GM19240 (cell line): ENCODE measurements around the gene IDH1.
"Not testable (repeated sequence)": the region's sequence is repeated elsewhere in the genome, so short reads cannot be mapped to it uniquely, and the experiment has no call there.

Experiments
- DNase-seq: peaks from one replicate; pipeline ENCODE4 v3.0.0; 2011; ENCODE audit warnings: low spot score; ENCODE audit not compliant: insufficient read length

Gene IDH1

DNA sequence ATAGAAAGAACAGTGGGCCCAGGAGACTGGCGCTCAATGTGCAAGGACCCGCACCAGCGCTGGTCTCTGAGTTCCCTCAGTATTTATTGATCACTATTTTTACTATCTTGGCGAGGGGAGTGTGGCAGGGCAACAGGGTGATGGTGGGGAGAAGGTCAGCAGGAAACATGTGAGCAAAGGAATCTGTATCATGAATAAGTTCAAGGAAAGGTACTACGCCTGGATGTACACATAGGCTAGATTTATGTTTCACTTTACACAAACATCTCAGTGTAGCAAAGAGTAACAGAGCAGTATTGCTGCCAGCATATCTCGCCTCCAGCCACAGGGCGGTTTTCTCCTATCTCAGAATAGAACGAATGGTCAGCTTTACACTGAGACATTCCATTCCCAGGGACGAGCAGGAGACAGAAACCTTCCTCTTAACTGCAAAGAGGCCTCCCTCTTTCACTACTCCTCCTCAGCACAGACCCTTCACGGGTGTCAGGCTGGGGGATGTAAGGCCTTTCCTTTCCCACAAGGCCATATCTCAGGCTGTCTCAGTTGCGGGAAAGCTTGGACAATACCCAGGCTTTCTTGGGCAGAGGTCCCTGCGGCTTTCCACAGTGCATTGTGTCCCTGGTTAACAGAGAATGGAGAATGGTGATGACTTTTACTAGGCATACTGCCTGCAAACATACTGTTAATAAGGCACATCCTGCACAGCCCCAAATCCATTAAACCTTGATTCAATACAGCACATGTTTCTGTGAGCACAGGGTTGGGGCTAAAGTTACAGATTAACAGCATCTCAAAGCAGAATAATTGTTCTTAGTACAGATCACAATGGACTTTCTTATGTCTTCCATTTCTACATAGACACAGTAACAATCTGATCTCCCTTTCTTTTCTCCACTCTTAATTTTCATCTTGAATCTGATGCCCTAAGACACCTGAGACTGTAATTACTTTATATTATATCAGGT, 2.3 kb upstream of the IDH1 start:
- DNase-seq = not testable (repeated sequence)

DNA sequence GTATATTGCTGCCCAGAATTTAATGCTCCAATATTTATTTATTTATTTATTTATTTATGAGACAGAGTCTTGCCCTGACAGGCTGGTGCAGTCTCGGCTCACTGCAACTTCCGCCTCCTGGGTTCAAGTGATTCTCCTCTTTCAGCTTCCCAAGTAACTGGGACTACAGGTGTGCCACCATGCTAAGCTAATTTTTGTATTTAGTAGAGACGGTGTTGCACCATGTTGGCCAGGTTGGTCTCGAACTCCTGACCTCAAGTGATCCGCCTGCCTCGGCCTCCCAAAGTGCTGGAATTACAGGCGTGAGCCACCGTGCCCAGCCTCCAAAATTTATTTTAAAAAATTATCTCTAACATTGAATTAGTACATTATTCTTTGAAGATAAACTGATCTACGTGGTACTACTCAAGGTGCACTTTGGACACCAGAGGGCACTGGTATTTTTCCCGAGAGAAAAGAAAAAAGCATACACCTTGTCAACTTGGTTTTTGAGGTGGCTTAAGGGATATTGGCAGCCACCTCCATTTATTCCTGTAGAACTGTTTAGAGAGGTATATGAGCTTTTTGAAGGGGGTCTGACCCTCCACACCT, 1.4 kb upstream of the IDH1 start:
- DNase-seq = no peak

DNA sequence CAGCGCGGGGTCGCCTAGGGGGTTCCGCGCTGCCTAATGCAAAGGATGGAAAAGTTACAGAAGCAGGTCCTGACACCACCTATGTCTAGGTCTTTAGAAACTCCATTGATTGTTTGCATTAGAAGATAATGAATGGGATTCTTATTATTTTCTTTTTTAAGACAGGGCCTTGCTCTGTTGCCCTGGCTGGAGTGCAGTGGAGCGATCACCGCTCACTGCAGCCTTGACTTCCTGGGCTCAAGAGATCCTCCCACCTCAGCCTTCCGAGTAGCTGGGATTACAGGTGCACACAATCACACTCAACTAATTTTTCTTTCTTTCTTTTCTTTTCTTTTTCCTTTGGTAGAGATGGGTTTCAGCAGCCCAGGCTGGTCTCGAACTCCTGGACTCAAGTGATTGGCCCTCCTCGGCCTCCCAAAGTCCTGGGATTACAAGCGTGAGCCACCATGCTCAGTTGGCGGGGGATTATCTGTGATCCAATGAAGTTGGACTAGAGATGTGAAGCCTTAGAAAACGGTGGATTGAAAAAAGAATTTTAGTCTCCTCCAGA, 761 bp upstream of the IDH1 start:
- DNase-seq = no peak

DNA sequence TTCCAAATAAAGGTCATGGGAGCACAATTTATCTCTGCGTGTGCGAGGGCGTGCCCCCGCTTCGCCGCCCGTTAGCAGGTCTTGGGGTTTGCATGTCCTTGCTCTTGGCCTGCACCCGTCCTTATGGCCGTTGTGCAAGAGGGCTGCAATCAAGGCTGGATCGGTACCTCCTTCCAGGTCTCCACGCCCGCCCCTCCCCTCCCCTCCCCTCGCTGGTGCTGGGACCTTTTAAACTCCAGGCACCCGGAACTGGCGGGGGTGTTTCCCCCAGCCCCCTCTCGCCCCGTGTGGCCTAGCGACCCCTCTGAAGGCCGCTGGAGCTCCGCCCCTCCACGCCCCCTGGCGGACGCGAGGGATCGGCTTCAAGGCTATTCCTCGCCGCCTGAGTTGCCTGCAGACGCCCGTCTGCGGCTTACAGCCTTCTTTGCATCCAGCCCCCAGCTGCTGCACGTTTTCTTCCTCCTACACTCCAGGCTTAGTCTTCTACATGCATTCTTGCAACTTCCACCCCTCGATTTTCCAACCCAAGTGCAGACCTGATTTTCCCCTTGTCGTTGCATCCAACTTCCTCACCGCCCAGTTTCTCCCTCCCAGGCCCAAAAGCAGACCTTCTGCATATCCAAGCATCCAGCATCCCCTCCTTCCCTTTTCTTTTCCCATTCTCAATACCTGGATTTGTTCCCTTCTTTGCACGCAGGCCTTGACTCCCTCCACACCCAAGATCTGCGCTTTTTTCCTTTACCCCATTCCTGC, 577 bp downstream of the IDH1 start:
- DNase-seq = peak; percentile 68

DNA sequence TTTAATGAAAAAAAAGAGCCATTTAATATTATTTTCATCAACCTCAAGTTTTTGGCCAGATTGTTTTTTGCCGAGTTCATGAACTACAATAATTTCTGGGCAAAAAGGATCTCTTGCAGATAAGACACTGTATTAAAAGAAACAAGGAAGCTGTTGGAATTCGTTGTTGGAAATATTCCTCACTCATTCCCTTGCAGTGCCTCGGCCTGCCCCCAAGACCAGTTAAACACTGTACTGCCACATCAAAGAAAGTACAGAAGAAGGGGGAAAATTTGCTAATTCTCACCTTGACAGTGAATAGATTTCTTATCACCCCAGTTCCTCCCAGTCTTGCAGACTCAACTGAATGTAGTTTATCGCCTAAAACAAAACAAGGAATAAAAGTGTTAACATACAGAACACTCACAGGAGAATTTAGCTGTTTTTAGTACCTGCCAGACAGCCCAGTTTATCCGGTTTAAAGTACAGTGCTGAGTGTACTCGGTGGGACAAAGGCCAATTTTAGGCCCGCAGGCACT, 1.2 kb downstream of the IDH1 start:
- no peak for DNase-seq

DNA sequence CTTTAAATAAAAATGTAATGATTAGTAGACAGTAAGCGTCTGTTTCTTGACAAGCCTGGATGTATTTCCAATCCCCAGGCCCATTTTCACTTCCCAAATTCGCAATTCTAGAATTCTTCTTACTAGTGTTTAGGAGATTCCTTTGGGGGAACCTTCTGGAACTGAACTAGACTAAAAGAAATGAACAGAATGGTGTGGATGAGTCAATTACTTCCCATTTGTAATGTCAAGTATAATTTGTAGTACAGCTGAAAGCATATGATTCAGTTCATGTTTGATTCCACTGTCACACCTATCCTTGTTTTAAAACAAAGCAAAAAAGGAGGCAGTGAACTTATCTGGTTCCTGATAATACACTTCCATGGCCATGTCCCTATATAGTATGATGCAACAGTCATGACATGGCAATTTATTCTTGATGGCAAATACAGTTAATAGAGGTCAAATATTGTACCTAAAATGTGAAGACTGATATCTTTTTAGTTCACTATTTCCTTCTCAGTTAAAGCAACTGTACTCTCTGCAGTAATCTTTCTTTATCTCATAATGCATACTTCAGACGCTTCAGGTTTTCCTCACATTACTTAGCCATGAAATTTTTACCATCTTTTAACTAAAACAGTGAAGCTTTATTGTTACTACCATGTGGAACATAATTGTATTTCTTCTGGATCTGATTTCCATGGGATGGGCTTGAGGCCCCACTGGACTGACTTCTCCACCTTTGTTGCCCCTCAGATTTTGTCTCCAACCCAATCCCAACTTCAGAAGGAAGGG, 2.0 kb downstream of the IDH1 start:
- DNase-seq = no peak

DNA sequence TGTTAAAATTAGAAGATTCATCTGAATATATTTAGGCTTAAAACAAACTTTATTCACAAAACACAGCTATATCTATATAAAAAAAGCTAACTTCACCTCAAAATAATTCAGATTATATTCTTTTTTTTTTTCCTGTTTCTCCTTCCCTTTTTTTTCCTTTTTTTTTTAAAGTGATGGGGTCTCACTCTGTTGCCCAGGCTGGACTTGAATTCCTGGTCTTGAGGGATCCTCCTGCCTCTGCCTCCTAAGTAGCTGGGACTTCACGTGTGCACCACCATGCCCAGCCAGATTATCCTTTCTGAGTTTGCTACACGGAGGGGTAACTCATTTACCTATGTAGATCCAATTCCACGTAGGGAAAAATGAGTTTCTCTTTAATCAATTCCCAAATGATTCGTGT, 3.8 kb downstream of the IDH1 start:
- DNase-seq = no peak

DNA sequence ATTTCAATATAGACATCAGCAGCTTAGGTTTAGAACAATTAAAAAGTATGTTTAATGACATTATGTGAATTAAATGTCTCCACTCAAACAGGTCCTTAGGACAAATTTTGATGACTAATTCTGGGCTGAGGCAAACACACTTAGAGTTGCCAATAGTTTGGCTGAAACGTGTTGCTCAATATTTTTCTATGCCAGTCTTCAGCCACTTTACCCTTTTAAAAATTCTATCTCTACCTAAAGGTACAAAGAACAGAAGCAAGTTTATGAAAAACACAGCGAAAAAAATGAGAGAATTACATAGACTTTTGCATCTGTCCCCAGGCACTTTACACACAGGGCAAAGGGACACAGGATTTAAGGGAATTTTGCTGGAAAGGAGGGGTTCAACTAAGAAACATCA, 4.5 kb downstream of the IDH1 start:
- DNase-seq = no peak

DNA sequence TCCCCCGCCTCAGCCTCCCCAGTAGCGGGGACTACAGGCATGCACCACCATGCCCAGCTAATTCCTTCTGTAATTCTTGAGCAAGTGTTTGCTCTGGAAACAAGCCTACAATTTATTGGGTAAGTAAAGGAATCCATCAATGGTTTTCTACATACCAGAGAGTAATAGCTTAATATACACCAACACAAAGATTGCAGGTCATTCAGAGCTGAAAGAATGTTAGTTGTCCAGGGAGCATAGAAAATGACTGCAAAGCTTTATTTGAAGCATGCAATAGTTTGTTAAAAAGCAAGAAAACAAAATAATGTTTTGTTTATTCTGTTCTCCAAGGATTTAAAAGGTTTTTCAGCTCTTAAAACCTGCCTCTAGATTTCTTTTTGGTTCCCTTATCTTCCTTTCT, 5.6 kb downstream of the IDH1 start:
- DNase-seq = no peak

DNA sequence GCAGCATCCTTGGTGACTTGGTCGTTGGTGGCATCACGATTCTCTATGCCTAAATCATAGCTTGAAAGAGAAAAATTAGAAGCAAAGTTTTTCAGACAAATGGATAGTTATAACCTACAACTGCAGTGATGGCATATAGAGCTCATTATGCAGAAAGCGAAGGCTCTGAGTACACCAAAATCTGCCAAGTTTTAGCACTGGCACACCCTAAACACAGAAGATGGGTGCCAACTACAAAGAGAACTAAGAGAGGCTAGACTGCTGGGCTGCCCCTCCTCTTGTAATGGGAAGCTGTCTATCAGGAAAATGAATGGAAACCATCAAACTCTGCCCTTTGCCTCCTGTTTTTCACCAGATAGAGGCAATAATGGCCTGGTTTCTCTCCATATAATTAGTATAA, 6.3 kb downstream of the IDH1 start:
- no peak for DNase-seq

DNA sequence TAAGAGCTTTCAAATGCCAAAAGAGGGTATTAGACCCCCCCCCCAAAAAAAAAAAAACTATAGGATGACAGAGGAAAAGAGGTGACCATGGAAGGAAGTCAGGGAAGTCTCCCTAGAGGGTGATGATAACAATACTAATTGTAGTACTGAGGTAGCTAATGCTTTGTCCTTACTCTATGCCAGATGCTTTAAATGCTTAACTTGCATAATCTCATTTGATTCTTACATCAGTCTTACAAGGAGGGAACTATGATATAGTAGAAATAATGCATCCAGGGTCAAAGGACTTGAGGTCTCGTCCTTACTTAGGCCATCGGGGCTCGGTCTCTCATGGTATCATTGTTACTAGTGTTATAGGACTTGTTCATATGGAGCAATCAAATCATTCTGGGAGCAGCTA, 9.1 kb downstream of the IDH1 start:
- DNase-seq = no peak

DNA sequence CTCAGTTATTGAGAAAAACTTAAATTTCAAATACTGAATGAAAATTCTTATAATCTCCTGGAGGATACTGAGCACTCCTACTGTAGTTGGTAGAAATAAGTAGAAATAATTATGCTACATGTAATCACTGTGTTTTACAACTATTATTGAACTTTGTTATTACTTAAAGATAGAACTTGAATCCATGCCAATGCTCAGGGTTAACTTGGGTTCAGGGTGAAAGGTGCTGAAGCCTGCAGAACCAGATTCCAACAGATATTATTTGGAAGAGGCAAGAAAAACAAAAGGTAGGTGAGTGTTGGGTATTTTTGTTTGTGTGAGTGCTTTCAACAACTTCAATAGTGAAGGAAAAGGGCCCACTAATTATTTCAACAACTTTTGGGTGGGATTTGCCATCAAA, 10.4 kb downstream of the IDH1 start:
- no peak for DNase-seq

DNA sequence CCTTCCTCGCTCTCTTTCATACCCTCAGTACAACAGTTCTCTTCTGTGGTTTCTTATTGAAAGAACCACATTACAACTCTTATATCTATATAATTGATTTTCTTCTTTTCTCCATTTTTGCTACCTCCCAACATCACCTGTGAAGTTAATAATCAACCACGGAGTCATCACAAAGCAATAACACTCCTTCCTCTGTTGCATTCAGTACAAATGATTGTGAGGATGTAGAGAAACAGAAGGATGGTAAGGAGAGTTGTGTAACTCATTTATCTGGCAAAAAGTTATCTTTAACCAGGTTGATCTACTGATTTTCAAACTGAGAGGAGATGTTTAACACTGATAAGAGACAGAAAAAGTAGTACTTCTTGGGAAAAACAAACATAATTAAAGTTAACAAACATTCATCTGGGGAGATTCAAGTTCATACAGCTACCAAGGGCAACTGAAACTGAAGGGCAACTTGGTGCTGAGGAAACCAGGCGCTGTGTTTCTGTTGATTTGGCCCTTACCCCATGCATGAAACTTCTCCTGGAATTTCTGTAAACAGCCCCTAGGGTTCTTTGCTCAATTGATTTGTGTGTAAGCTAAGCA, 14.2 kb downstream of the IDH1 start:
- no peak for DNase-seq

DNA sequence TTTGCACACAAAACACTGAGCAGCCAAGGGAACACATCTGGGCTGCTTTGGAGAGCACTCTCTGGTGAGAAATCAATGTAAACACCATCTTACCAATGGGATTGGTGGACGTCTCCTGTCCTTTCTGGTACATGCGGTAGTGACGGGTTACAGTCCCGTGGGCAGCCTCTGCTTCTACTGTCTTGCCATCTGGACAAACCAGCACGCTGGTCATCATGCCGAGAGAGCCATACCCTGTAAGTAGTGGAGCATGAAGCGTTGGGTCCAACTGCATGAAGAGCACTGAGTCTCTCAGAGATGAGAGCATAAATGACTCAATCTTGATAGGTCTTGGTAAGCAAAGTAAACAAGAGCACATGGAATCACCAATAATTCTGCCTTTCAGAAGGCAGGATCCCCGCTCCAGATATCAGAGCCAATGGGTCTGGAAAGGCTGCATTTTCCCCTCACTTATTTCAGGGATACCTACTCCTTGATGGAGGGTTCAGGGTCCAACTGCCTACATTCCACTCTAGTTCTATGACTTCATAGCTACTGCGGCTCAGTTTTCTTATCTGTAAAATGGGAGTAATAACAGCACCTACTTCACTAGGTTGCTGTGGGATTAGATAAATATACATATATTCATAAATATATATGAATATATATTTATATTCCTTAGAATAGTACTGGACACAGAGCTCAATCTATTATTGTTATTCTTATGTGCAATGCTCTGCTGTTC, 14.9 kb downstream of the IDH1 start:
- DNase-seq = no peak

DNA sequence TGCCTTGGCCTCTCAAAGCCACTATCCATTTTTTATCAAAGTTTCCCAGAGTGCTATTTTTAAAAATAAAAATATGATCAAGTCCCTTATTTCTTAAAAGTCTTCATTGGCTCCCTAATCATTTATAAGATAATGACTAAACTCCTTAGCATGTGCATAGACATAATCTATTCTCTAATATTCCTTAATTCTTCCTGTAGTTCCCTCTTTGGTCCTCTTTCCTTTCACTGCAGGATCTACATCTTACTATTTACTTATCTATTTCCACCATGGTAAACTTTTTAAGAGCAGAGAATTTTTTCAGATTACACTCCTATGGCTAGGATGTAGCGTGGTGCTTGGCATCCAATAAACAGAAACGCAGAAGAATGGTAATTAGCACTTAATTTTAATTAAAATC, 19.0 kb downstream of the IDH1 start:
- DNase-seq = no peak

DNA sequence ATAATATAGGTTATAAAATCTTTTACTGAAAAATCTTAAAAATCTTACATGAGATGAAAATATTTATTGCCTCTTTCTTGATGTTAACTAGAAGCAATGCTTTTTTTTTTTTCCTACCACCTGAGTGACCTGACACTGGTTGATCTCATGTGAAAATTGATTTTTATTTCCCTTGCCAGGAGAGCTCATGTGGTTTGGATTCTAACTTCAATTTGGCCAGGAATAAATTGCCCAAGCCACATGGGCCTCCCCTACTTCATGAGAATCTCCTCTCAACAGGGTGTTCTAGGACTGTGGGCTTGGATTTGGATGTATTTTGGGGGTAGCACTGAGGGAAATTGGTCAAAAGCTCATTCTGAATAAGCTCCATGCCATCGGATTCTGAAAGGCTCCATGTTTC, 20.1 kb downstream of the IDH1 start:
- no peak for DNase-seq

DNA sequence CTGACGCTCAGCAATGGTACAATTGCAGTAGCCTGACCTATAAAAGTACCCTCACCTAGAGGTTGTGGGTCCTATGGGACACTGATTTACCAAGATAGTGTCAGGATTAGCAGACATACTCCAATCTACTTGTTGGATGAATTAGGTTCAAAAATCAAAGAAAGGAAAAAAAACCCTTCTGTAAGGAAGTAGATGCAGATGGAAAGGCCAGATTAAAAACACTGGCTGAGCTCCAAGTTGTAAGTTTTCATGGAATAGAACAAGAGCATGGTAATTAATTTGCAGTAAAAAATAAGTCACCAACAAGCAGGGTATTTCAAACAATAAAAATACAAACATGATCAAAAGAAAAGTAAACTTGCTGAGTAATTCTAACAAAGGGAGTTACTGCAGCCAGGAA, 26.4 kb downstream of the IDH1 start:
- no peak for DNase-seq

DNA sequence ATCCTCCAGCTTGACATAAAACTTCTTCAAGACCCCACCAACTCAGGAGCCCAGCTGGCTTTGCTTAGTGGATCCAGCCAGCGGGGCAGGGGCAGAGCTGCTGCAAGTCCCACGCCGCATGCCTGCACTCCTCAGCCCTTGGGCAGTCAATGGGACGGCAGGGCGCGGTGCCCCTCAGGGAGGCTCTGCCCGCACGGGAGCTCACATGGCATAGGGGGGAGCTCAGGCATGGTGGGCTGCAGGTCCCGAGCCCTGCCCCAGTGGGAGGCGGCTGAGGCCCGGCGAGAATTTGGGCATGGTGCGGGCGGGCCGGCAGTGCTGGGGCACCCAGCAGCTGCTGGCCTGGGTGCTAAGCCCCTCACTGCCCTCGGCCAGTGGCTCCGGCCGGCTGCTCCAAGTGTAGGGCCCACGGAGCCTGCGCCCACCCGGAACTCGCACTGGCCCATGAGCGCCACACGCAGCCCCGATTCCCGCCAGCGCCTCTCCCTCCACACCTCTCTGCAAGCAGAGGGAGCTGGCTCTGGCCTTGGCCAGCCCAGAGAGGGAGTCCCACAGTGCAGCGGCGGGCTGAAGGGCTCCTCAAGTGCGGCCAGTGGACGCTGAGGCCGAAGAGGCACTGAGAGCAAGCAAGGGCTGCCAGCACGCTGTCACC, 27.2 kb downstream of the IDH1 start:
- no peak for DNase-seq

DNA sequence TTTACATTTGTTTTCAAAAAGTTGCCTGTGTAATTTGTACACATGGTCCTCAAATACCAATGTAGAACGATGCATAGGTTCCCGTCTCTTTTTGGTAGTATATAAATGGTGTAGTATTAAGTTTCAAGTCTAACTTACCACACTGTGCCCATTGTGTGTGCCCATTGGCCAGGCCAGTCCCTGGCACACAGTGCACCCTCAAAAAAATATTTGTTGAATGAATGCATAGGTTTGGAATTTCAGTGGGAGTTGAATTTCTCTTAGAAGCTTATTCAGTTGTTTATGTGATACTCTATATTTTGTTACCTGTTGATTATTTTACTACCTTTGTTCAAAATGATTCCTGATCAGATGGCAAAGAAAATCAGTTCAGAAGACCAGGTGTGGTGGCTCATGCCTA, 30.1 kb downstream of the IDH1 start:
- no peak for DNase-seq
